ENCODE results near the gene RASGRP4. TPM values are rescaled to one million over a fixed set of nuclear protein-coding genes. Genes with fewer than 3 reads are reported as not detected.
"Not testable (repeated sequence)": the region's sequence is repeated elsewhere in the genome, so short reads cannot be mapped to it uniquely, and the experiment has no call there.

The RASGRP4 gene
- total and polyA plus RNA-seq, 8 donors = 0.20 to 1.3 (median 0.47) TPM

- Histone ChIP-seq H3K27me3 (no peaks in the 10 kb centered on the region), H3K4me3 (no peak overlapping the region), H3K27ac (no peak overlapping the region), H3K4me1 (no peaks in the 10 kb centered on the region), H3K36me3 (peaks cover 0 to 9% (median 0%) of the 10 kb centered on the region in 3 donors), H3K9me3 (no peaks in the 10 kb centered on the region)
- intact Hi-C loops (cut with DNase I) = no loop called here
- ATAC-seq (peak in 2 of 4 donors; percentile 17 to 21), DNase-seq (no peak), FAIRE-seq (no peak)
- WGBS, 2 donors = 76 to 83% methylated on average over 13 of the region's 13 CpGs
- TF ChIP-seq CTCF (IDR thresholded peaks at IDR 0.05) = no peak
These were observed 14.8 kb downstream of the RASGRP4 start for GRCh38 chr19:38411041-38411712.

DNA sequence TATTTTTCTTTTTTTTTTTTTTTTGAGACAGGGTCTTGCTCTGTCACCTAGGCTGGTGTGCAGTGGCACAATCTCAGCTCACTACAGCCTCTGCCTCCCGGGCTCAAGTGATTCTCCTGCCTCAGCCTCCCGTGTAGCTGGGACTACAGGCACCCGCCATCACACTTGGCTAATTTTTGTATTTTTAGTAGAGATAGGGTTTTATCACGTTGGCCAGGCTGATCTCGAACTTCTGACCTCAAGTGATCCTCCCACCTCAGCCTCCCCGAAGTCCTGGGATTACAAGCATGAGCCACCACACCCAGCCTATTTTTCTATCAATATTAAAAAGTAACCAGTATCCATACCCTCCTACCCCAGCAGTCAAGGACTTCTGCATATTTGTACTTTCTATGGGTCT lies 15.6 kb downstream of the RASGRP4 start:
- ATAC-seq; H3K4me3 ChIP-seq; H3K27ac ChIP-seq; H3K27me3 ChIP-seq; FAIRE-seq; intact Hi-C loops (cut with DNase I); H3K36me3 ChIP-seq; DNase-seq; H3K9me3 ChIP-seq; H3K4me1 ChIP-seq: not testable (repeated sequence)
- 52 to 69% methylated on average over 6 of the region's 6 CpGs for WGBS, 2 donors

DNA sequence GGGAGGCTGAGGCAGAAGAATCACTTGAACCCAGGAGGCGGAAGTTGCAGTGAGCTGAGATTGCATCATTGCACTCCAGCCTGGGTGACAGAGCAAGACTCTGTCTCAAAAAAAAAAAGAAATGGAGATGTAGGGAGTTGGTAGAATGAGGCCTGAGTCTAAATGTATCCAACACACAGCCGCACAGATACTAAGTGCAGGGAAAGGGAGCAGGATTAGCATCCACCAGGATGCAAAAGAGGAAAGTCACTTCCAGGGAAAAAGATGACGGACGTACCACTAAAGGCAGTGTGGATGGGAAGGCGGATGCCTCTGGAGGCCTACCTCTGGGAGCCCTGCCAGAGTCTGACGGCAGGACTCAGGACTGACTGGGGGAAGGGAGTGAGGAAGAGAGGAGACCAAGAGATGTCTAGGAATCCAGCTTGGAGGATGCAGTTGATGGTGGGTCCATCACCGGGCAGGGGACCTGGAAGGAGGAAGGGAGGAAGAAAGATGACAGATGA lies 16.3 kb downstream of the RASGRP4 start:
- intact Hi-C loops (cut with DNase I) = loop anchor here in 1 of 3 donors (10.0 kb wide), 1 partner anchor 205 kb away; the partner anchor contains the start of genes EIF3K and MAP4K1

GRCh38 chr19:38405276-38405675 lies 20.7 kb downstream of the RASGRP4 start:
- intact Hi-C loops (cut with DNase I) = loop anchor here in 1 of 3 donors (10.0 kb wide), 1 partner anchor 210 kb away; the partner anchor contains the start of genes EIF3K and MAP4K1
- no peak overlapping the region for H3K27ac ChIP-seq
- TF ChIP-seq CTCF (IDR thresholded peaks at IDR 0.05) = no peak
- peaks cover 0 to 2% (median 0%) of the 10 kb centered on the region in 3 donors for H3K4me1 ChIP-seq
- H3K9me3 ChIP-seq = no peaks in the 10 kb centered on the region
- H3K27me3 ChIP-seq = no peaks in the 10 kb centered on the region
- H3K36me3 ChIP-seq = peaks cover 0 to 9% (median 0%) of the 10 kb centered on the region in 3 donors
- H3K4me3 ChIP-seq = no peak overlapping the region
- DNase-seq (no peak), FAIRE-seq (no peak), ATAC-seq (no peak)
- WGBS, 2 donors = 95 to 96% methylated on average over 8 of the region's 8 CpGs

More for the DNA sequence above, 16.3 kb downstream of the RASGRP4 start:
- WGBS, 2 donors = 43 to 46% methylated on average over 7 of the region's 7 CpGs
- Histone ChIP-seq H3K27me3 (no peaks in the 10 kb centered on the region), H3K36me3 (peaks cover 0 to 9% (median 0%) of the 10 kb centered on the region in 3 donors), H3K4me1 (no peaks in the 10 kb centered on the region), H3K9me3 (no peaks in the 10 kb centered on the region), H3K27ac (no peak overlapping the region), H3K4me3 (no peak overlapping the region)
- ATAC-seq (peak in 2 of 4 donors; percentile 31 to 47), DNase-seq (no peak), FAIRE-seq (no peak)
- TF ChIP-seq CTCF (IDR thresholded peaks at IDR 0.05) = no peak

DNA sequence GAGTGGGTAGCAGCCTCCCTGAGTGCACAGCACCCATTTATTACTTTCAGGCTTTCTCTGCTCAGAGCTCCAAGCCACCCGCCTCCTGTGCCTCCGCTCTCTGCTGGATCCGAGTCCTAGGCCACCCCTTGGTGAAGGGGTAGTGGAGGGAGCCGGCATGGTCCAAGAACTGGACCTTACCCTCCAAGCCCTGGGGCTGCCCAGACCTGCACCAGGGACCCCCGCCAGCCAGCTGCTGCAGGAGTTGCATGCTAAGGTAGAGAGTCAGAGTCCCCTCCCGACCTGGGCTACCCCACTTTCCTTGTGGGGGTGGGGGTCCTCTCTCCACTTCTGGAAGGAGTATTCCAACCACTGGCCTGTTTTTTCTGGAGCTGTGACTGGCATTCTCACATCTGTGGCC lies 21.2 kb downstream of the RASGRP4 start:
- peaks cover 0 to 2% (median 0%) of the 10 kb centered on the region in 3 donors for H3K4me1 ChIP-seq
- H3K9me3 ChIP-seq = no peaks in the 10 kb centered on the region
- no peak overlapping the region for H3K4me3 ChIP-seq
- WGBS, 2 donors = 93 to 96% methylated on average over 6 of the region's 6 CpGs
- H3K27ac ChIP-seq = no peak overlapping the region
- H3K36me3 ChIP-seq = peaks cover 0 to 9% (median 0%) of the 10 kb centered on the region in 3 donors
- H3K27me3 ChIP-seq = no peaks in the 10 kb centered on the region
- no peak for ATAC-seq
- no peak for TF ChIP-seq CTCF (IDR thresholded peaks at IDR 0.05)
- intact Hi-C loops (cut with DNase I) = loop anchor here in 1 of 3 donors (10.0 kb wide), 1 partner anchor 210 kb away; the partner anchor contains the start of genes EIF3K and MAP4K1
- FAIRE-seq = no peak
- DNase-seq = peak in 1 of 6 donors; percentile 74

Measured in pancreas (tissue), 10 donors.